Measurements from ENCODE around the gene POLR3GL. TPM values are rescaled to one million over a fixed set of nuclear protein-coding genes. Genes with fewer than 3 reads are reported as not detected.
"Not testable (repeated sequence)": the region's sequence is repeated elsewhere in the genome, so short reads cannot be mapped to it uniquely, and the experiment has no call there.

Gene POLR3GL, protein sequence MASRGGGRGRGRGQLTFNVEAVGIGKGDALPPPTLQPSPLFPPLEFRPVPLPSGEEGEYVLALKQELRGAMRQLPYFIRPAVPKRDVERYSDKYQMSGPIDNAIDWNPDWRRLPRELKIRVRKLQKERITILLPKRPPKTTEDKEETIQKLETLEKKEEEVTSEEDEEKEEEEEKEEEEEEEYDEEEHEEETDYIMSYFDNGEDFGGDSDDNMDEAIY
- total RNA-seq, result 12.4 and 12.6 TPM in 2 replicates

DNA sequence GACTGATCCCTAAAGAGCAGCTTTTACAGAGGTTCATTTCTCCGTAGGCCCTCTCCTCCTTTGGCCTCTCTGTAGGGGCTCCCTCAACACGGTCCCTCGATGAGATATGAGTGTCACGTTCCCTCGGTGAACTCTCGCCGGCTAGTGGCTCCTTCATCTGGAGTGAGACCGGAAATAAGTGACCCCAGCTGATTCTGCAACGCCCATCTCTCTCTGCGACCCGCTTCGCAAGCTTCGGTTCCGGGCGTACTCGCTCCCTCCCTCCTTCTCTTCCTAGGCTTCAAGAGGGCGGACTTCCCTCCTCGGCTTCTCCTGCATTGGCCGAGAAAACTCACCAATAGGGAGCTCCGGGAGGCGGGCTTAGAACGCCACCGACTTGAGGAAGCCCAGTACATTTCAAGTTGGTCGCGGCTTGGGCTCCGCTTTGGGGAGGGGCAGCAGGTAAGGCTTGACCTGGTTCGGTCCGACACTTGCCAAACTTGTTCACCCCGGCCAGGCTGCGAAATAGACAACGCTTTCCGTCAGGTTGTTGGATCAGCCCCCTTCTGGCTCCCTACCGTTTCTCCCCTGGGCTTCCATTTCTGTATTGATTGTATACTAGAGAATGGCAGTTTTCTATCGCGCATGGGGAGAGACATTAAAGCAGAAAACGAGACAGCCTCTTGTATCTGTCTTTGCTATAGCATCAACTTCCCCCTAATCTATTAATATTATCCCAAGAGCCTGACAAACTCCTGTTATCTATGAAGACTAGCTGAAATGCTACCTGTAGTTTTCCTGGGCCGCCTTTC, at the start of gene POLR3GL, which contains the start of gene ANKRD34A:
Gene POLR3GL, plus strand, starts transcription at position 363 of the 791 bp plus-strand sequence. CDS start 10,176 bp downstream, outside the sequence.
Gene ANKRD34A, minus strand, starts transcription at position 248 of the 791 bp plus-strand sequence. CDS start 2,816 bp downstream, outside the sequence.
- DNase-seq (ENCODE audit: low read depth in 2 of 2), result peak in 1 of 2 donors; percentile 93

DNA sequence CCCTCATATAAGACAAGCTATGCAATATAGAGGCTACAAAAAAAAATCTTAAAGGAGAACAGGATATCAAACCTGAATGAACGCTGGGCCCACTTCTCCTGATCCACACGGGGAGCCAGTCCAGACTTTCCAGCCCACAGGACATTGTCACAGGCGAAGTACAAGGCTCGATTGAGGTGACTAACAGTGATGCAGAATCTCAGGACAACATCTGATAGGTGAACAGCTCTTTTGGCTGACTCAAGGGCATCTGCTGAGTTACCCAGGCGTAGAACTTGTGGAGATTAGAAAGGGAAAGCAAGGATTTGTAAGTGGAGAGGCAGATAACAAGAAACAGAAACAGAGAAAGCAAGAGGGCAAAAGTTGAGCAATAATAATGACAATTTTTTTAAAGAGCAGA, 47.7 kb upstream of the POLR3GL start:
- no peak for DNase-seq (ENCODE audit: low read depth in 2 of 2)

DNA sequence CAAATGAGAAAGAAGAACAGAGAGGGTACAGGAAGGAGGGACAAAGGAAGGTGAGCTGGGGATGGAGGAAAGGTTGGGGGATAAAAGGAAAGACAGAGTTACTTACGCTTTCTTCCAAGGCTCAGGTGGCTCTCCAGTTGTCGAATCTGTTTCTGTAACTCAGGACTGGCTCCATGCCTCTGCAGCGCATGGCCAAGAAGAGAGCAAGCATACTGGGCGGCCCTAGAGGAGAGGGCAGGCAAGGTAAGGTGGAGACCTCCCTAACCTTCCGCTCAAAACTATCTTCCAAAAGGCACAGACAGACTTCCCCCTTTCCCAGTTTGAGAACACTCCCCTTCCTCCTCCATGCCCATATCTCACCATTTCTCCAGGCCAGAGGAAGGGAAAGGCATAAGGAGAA, 46.9 kb upstream of the POLR3GL start:
- DNase-seq (ENCODE audit: low read depth in 2 of 2), result no peak

GRCh38 chr1:145918144-145918991, 46.1 kb upstream of the POLR3GL start, which contains the start of gene PEX11B:
PEX11B (minus strand) TSS chr1:145918717; CDS start chr1:145918688, 29 bp downstream.
- peak; percentile 88 to 97 for DNase-seq (ENCODE audit: low read depth in 2 of 2)

- DNase-seq (ENCODE audit: low read depth in 2 of 2), result peak; percentile 43 to 78
Observed at GRCh38 chr1:145918992-145919939, 45.2 kb upstream of the POLR3GL start.

GRCh38 chr1:145920297-145920696, 44.2 kb upstream of the POLR3GL start:
- DNase-seq (ENCODE audit: low read depth in 2 of 2), result not testable (repeated sequence)

- DNase-seq (ENCODE audit: low read depth in 2 of 2), result no peak
Observed at GRCh38 chr1:145922266-145922665, 42.2 kb upstream of the POLR3GL start.

DNA sequence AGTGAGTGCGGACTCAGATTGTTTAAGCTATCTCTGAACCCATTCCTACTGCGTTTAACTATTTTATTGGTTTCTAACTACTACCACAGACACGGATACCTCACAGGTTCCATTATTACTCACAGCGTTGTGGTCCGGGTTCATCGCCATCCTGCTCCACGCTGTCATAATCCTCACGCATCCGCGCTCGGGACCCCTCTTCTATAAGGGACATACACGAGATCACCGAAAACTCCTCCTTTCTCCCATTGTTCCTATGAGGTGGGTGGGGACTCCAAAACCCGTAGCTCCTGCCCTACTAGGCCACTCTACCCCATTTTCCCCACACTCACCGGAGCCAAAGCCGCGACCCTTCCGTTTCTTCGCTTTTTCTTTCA, 37.8 kb upstream of the POLR3GL start:
- peak in 1 of 2 donors; percentile 10 for DNase-seq (ENCODE audit: low read depth in 2 of 2)

DNA sequence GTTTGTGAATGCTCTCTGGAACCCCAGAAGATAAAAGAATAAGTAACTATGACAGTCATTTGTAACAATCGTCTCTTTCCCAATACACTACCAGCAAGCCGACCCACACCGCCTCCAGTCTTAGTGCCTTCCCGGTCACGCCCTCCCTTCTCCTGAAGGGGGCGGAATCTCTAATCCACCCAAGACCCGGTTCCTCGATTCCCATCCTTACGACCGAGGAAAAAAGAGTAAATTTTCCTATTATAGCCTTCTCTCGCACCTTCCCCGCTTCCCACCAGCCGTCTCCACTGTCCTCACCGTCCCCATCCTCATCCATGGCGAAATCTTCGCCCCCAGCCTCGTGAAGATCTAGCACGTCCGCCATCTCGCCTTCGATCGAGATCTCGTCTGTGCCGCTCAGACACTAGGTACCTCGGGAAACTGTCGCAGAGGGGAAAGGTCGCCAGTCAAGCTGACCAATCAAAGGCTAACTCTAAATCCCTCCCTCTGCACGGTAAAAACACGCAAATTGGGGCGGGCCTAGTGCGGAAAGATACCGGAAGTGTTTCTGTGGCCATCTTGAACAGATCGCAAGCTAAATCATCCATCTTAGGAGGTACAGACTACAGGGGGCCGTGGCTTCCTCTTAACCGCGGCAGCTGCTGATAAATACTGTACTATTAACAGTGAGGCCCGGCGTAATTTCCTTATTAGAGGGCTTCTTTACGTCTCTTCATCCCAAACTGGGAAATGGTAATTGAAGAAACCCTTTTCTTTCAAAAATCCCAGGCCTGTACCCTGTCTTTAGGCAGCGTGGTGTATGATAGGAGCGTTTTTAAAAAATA, 37.2 kb upstream of the POLR3GL start, which contains the start of gene RBM8A:
Gene RBM8A, minus strand, starts transcription at position 422 of the 824 bp plus-strand sequence. Its CDS starts 58 bp downstream, at position 364.
- DNase-seq (ENCODE audit: low read depth in 2 of 2), result peak; percentile 97 to 98

DNA sequence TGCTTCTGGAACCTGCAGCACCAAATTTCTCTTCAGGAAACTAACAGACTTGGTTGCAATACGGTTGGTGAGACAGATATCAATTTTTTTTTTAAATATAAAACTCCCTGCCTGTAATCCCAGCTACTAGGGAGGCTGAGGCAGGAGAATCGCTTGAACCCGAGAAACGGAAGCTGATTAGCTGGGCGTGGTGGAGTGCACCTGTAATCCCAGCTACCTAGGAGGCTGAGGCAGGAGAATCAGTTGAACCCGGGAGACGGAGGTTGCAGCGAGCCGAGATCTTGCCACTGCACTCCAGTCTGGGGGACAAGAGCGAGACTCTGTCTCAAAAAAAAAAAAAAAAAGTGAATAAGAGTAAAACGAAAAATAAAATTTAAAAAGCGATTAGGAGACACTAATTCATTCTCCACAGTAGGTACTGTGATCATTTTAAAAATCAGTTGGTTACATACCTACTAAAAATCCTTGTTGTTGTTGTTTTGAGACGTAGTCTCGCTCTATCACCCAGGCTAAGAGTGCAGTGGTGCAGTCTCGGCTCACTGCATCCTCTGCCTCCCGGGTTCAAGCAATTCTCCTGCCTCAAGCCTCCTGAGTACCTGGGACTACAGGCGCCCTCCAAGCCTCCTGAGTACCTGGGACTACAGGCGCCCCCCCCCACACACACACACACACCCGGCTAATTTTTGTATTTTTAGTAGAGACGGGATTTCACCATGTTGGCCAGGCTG, 36.4 kb upstream of the POLR3GL start:
- no peak for DNase-seq (ENCODE audit: low read depth in 2 of 2)

DNA sequence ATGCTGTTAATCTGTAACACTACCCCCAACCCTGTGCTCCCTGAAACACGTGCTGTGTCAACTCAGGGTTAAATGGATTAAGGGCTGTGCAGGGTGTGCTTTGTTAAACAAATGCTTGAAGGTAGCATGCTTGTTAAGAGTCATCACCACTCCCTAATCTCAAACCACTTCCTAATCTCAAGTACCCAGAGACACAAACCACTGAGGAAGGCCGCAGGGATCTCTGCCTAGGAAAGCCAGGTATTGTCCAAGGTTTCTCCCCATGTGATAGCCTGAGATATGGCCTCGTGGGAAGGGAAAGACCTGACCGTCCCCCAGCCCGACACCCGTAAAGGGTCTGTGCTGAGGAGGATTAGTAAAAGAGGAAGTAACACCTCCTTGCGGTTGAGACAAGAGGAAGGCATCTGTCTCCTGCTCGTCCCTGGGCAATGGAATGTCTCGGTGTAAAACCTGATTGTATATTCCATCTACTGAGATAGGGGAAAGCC, 31.9 kb upstream of the POLR3GL start:
- not testable (repeated sequence) for DNase-seq (ENCODE audit: low read depth in 2 of 2)

DNA sequence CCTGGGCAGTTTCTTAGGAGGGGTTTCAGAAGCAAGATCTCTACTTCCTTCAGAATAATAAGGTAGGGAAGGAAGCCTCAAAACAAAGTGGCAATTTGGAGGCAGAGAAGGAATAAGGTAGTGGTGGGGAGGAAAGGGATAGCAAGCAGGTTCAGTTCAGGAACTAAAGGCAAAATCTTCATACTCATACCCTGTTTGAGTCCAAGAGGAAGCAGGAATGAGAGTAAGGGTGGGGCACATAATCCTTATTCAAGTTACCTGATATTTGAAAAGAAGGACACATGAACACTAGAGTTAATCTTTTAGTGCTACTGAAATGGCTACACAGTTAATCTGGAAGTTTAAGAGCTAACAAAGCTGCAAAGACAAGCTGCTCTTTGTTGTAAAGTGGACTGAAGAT, 28.8 kb upstream of the POLR3GL start:
- no peak for DNase-seq (ENCODE audit: low read depth in 2 of 2)

- DNase-seq (ENCODE audit: low read depth in 2 of 2), result no peak
Observed at GRCh38 chr1:145936247-145936646, 28.2 kb upstream of the POLR3GL start.

GRCh38 chr1:145937436-145937835, 27.1 kb upstream of the POLR3GL start:
- DNase-seq (ENCODE audit: low read depth in 2 of 2), result no peak

DNA sequence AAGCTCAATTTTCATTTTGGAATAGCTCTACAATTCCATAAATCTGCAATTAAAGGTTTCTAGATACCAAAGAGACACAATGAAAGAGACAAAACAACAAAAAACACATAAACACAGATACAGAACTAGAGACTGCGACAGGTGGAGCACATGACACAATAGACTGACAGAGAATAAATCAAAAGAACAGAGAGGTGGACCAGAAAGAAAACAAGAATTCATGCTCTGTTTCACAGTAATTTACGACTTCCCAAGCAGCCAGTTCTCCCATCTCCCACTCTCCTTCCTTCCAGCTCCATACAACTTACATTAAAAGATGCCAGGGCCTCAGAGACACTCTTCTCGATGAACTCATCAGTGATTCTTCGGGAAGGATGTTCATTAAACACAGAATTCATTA, 22.1 kb upstream of the POLR3GL start:
- no peak for DNase-seq (ENCODE audit: low read depth in 2 of 2)

DNA sequence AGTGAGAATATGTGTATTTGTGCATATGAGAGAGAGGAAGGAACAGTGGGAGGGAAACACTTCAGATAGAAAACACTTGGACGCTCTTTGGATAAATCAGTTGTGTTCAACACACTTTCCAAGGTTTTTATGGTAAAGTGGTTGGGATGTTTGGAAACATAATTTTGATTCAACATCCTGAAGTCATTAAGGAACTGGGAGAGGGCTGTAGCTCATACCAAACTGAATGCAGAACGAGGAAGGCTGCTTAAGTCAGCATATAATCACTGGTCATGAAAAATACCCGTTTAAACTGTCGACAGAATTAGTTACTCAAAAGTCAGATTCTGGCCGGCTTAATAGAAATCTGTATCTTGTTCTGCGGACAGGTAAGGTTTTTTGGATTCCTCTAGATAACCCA, 21.6 kb upstream of the POLR3GL start:
- DNase-seq (ENCODE audit: low read depth in 2 of 2), result no peak

DNA sequence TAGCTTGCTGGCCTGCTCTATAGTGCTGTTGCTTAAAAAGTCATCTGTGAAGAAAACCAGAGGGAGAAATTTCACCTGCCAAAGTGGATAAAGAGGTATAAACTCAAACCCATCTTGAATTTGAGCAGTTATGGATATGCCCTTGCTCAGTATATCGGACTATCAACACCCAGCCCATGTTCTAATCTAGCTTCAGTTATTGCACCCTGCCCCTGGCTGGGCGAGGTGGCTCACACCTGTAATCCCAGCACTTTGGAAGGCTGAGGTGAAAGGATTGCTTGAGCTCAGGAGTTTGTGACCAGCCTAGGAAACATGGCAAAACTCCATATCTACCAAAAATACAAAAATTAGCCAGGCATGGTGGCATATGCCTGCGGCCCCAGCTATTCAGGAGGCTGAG, 20.0 kb upstream of the POLR3GL start:
- no peak for DNase-seq (ENCODE audit: low read depth in 2 of 2)

DNA sequence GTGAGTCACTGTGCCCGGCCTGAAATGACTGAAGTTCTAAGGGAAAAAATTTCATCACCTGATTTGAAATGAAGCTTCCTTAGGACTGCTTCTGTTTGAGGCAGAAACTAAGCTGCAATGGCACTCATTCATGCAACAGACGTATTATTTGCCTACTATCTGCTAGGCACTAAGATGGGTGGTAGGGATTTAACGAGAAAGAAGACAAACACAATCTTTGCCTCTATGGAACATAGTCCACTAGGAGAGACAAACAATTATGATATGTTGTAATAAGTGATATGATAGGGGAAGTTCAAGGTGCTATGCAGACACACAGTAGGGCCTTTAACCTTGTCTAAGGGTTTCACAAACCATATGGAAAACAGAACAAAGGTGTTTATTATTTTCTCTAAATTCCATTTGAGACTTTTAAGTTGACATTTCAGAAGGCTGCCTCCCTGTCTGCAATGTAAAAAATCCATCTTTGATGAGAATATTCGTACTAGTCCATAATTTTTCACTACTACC, 18.0 kb upstream of the POLR3GL start:
- DNase-seq (ENCODE audit: low read depth in 2 of 2), result no peak

- DNase-seq (ENCODE audit: low read depth in 2 of 2), result no peak
Observed at GRCh38 chr1:145947551-145947950, 16.9 kb upstream of the POLR3GL start.

Measured in dermis microvascular lymphatic vessel endothelial cell (primary cell).